MCF 10A (cell line): ENCODE data around the gene SELPLG. TPM values are rescaled to one million over a fixed set of nuclear protein-coding genes. Genes with fewer than 3 reads are reported as not detected.

ENCODE experiments used
- BruUV-seq: library from RNA; stranded (reverse); fragments of 400-500 nt; replicated peaks from 2 replicates; lab custom pipeline; 2021; lab: Mats Ljungman, UMichigan
- CTCF ChIA-PET: fragments of 300-600 bp; sonication (Branson Sonifier 250); formaldehyde crosslinking; extraction: SDS; loops from one replicate; lab custom pipeline; 2021; ENCODE audit warnings: antibody characterized with exemption, inconsistent platforms; lab: Yijun Ruan, JAX
- POLR2A ChIA-PET: fragments of 300-600, 350-650 bp; sonication (Branson Sonifier 250); formaldehyde crosslinking; extraction: SDS; loops from one replicate; lab custom pipeline; 2020; ENCODE audit warnings: antibody characterized with exemption, inconsistent platforms; lab: Yijun Ruan, JAX
- DNase-seq: peaks from one replicate; pipeline ENCODE4 v3.0.0-alpha.2; 2018; ENCODE audit not compliant: unreplicated experiment
- H3K27ac Mint-ChIP-seq: one replicate; pipeline ENCODE4 v1.8.0; 2022; ENCODE audit warnings: mild to moderate bottlenecking, low read depth, mixed read lengths; ENCODE audit not compliant: unreplicated experiment
- H3K27me3 Mint-ChIP-seq: one replicate; pipeline ENCODE4 v1.8.0; 2022; ENCODE audit warnings: mixed read lengths; ENCODE audit not compliant: insufficient read depth, unreplicated experiment
- H3K36me3 Mint-ChIP-seq: one replicate; pipeline ENCODE4 v1.8.0; 2022; ENCODE audit warnings: mild to moderate bottlenecking, moderate library complexity, mixed read lengths; ENCODE audit not compliant: insufficient read depth, unreplicated experiment
- H3K4me1 Mint-ChIP-seq: one replicate; pipeline ENCODE4 v1.8.0; 2022; ENCODE audit warnings: mixed read lengths; ENCODE audit not compliant: insufficient read depth, unreplicated experiment
- H3K4me3 Mint-ChIP-seq: one replicate; pipeline ENCODE4 v1.8.0; 2022; ENCODE audit warnings: mild to moderate bottlenecking, moderate library complexity, mixed read lengths; ENCODE audit not compliant: unreplicated experiment
- H3K9me3 Mint-ChIP-seq: one replicate; pipeline ENCODE4 v1.8.0; 2022; ENCODE audit warnings: mixed read lengths; ENCODE audit not compliant: unreplicated experiment
- intact Hi-C: fragments of 100-400 bp; cut with micrococcal nuclease; formaldehyde crosslinking; loops from 2 replicates; pipeline ENCODE4 v1.14.1; 2022
- microRNA-seq: library from miRNA; unstranded; fragments of <30 nt; microRNA quantifications from one replicate; pipeline ENCODE4 v1.2.0, GENCODE V29; 2022
- total RNA-seq: library from RNA; stranded (reverse); gene quantifications from 2 replicates; pipeline ENCODE4 v1.2.3, GENCODE V29; 2022
- TF ChIP-seq, protein P1 (sequence below): fragments of 200-600 bp; IDR thresholded peaks from one replicate; pipeline ENCODE4 v1.8.0; 2022; ENCODE audit warnings: antibody characterized with exemption, mild to moderate bottlenecking; ENCODE audit not compliant: unreplicated experiment

SELPLG gene
- total RNA-seq, 1 experiment from 2014 or later, result 0.86 TPM

DNA sequence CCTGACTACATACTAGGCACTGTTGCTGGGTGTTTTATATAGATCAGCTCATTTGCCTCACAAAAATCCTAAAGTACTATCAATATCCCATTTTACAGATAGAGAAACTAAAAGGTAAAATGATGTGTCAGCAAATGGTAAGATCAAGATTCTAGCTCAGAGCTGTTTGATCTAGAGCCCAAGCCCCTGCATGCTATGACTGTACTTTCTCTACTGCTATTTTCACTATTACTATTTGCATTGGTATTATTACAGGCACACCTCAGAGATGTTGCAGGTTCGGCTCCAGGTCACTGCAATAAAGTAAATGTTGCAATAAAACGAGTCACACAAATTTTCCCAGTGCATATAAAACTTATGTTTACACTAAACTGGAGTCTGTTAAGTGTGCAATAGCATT, 60.4 kb downstream of the SELPLG start:
- TF ChIP-seq, protein P1, sequence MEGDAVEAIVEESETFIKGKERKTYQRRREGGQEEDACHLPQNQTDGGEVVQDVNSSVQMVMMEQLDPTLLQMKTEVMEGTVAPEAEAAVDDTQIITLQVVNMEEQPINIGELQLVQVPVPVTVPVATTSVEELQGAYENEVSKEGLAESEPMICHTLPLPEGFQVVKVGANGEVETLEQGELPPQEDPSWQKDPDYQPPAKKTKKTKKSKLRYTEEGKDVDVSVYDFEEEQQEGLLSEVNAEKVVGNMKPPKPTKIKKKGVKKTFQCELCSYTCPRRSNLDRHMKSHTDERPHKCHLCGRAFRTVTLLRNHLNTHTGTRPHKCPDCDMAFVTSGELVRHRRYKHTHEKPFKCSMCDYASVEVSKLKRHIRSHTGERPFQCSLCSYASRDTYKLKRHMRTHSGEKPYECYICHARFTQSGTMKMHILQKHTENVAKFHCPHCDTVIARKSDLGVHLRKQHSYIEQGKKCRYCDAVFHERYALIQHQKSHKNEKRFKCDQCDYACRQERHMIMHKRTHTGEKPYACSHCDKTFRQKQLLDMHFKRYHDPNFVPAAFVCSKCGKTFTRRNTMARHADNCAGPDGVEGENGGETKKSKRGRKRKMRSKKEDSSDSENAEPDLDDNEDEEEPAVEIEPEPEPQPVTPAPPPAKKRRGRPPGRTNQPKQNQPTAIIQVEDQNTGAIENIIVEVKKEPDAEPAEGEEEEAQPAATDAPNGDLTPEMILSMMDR, result no peak
- Mint-ChIP-seq H3K4me3 (no peak overlapping the region), H3K27ac (no peak overlapping the region), H3K36me3 (peaks cover 18% of the 10 kb centered on the region), H3K9me3 (no peaks in the 10 kb centered on the region), H3K4me1 (no peaks in the 10 kb centered on the region), H3K27me3 (peaks cover 14% of the 10 kb centered on the region)
- ChIA-PET CTCF (interaction anchor here (0.5 to 14.4 kb wide), 4 partner anchors 11 to 230 kb away, joined by 3 to 274 read pairs (median 3); no protein-coding TSS in a partner anchor), POLR2A (interaction anchor here (1.1 kb wide), 1 partner anchor 9 kb away, joined by 3 read pairs; no protein-coding TSS in a partner anchor)
- no peak for DNase-seq
- intact Hi-C loops, result no loop called here
- no TSS peak for BruUV-seq

DNA sequence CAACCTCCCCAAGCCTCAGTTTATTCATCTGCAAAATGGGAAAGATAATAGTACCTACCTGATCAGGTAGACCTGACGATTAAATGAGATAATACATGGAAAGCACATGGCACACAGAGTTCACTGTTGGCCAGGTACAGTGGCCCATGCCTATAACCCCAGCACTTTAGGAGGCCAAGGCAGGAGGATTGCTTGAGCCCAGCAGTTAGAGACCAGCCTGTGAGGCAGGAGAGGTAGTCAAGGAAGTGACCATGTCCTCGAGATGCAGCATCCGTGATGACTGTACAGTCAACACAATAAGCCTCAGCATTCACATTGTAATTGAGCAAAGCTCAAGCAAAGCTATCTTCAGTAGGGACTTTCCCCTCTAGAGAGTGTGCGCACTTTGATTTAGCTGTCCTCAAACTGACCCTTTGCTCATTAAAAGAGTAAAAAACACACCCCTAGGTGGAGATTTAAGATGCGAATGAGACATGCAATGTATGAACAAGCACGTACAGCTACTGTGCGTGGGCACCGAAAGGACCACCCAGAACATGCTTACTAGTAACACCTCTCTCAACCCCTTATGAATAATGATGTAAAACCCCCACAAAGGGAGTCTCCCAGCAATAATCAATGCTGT, 61.4 kb downstream of the SELPLG start:
- Mint-ChIP-seq H3K9me3 (no peaks in the 10 kb centered on the region), H3K27ac (no peak overlapping the region), H3K27me3 (peaks cover 14% of the 10 kb centered on the region), H3K4me1 (no peaks in the 10 kb centered on the region), H3K36me3 (peaks cover 28% of the 10 kb centered on the region), H3K4me3 (no peak overlapping the region)
- ChIA-PET CTCF (interaction anchor here (0.5 to 14.4 kb wide), 5 partner anchors 10 to 406 kb away, joined by 3 to 274 read pairs (median 3); no protein-coding TSS in a partner anchor), POLR2A (no interaction called here)
- no peak for DNase-seq
- BruUV-seq, result no TSS peak
- intact Hi-C loops, result no loop called here
- TF ChIP-seq, protein P1, result no peak

Small RNA genes within 50 kb of the gene (microRNA-seq; reads per million reads assigned to microRNA genes)
- gene MIR4496, result not detected

Other genes with a start within 250 kb of the SELPLG start
- gene FICD, start 118.6 kb downstream of the SELPLG start, total RNA-seq, result 14.3 and 15.2 TPM in 2 replicates
- gene SART3, start 72.7 kb downstream of the SELPLG start, total RNA-seq, result 73.4 and 85.4 TPM in 2 replicates
- 115 and 125 TPM in 2 replicates for gene ISCU, start 71.3 kb downstream of the SELPLG start, total RNA-seq
- not detected in 2 replicates for gene TMEM119, start 35.8 kb downstream of the SELPLG start, total RNA-seq
- 130 and 141 TPM in 2 replicates for gene CORO1C, start 97.6 kb upstream of the SELPLG start, total RNA-seq
- gene SSH1, start 223.7 kb upstream of the SELPLG start, total RNA-seq, result 33.4 and 41.4 TPM in 2 replicates
- not detected in 2 replicates for gene DAO, start 246.2 kb upstream of the SELPLG start, total RNA-seq